Fibroblast of lung (primary cell): ENCODE data around the gene TRPC1. TPM values are rescaled to one million over a fixed set of nuclear protein-coding genes. Genes with fewer than 3 reads are reported as not detected.

Experiments
- DNase-seq, 2 donors: peaks; one replicate each; pipeline versions ENCODE4 v3.0.0 to v3.0.0-alpha.2; 2010; ENCODE audit warnings: low read depth in 2 of 2
- H2AFZ ChIP-seq: 2 replicates; pipeline ENCODE4 v1.5.1; 2012; ENCODE audit warnings: low read length, control low read depth, inconsistent platforms
- H3K27ac ChIP-seq: 2 replicates; pipeline ENCODE4 v1.5.1; 2011; ENCODE audit warnings: low read length, control low read depth; ENCODE audit not compliant: insufficient read depth
- H3K27me3 ChIP-seq: 2 replicates; pipeline ENCODE4 v1.5.1; 2011; ENCODE audit warnings: mild to moderate bottlenecking, low read length; ENCODE audit not compliant: control insufficient read depth, insufficient read depth
- H3K36me3 ChIP-seq: 2 replicates; pipeline ENCODE4 v1.5.1; 2011; ENCODE audit warnings: low read length; ENCODE audit not compliant: control insufficient read depth, insufficient read depth
- H3K4me1 ChIP-seq: 2 replicates; pipeline ENCODE4 v1.5.1; 2011; ENCODE audit warnings: low read length; ENCODE audit not compliant: control insufficient read depth, insufficient read depth; ENCODE audit errors: extremely low read depth
- H3K4me2 ChIP-seq: 2 replicates; pipeline ENCODE4 v1.5.1; 2011; ENCODE audit warnings: low read length, control low read depth; ENCODE audit not compliant: insufficient read depth; ENCODE audit errors: extremely low read depth
- H3K4me3 ChIP-seq, 4 experiments: fragments of 200-600 bp in 1 of 4; sonication (generic) in 1 of 4; replicated peaks in 1 of 4; 2 replicates each; pipeline ENCODE4 v1.5.1; 2011 to 2016; ENCODE audit warnings: low read length in 4 of 4, low read depth in 3 of 4, mild to moderate bottlenecking in 3 of 4, control low read depth in 2 of 4, inconsistent platforms in 1 of 4, mixed read lengths in 1 of 4; ENCODE audit not compliant: insufficient read depth in 1 of 4; ENCODE audit errors: control extremely low read depth in 1 of 4
- H3K79me2 ChIP-seq: 2 replicates; pipeline ENCODE4 v1.5.1; 2012; ENCODE audit warnings: mild to moderate bottlenecking, low read length, inconsistent platforms; ENCODE audit not compliant: control insufficient read depth, insufficient read depth
- H3K9ac ChIP-seq: 2 replicates; pipeline ENCODE4 v1.5.1; 2011; ENCODE audit warnings: mild to moderate bottlenecking, low read length, control low read depth; ENCODE audit not compliant: insufficient read depth
- H3K9me3 ChIP-seq: 2 replicates; pipeline ENCODE4 v1.5.1; 2012; ENCODE audit warnings: low read depth, low read length; ENCODE audit not compliant: control insufficient read depth, insufficient read depth
- H4K20me1 ChIP-seq: 2 replicates; pipeline ENCODE4 v1.5.1; 2011; ENCODE audit warnings: low read length; ENCODE audit not compliant: control insufficient read depth, insufficient read depth; ENCODE audit errors: extremely low read depth
- CTCF ChIP-seq, 2 donors: IDR thresholded peaks in 1 of 2; conservative IDR thresholded peaks in 1 of 2; 1 replicate in 1 of 2; 2 replicates in 1 of 2; pipeline ENCODE4 v1.5.1; 2011 to 2012; ENCODE audit warnings: low read length in 2 of 2, control low read depth in 1 of 2, inconsistent platforms in 1 of 2, low read depth in 1 of 2, mild to moderate bottlenecking in 1 of 2
- EZH2 ChIP-seq: IDR thresholded peaks from 2 replicates; pipeline ENCODE4 v1.5.1; 2012; ENCODE audit warnings: low read length, control low read depth, mild to moderate bottlenecking; ENCODE audit errors: missing control alignments
- polyA plus RNA-seq, 2 donors: library from polyadenylated mRNA; depleted of rRNA in 1 of 2; stranded (reverse) in 1 of 2; unstranded in 1 of 2; fragments of >200 nt; gene quantifications; 2 replicates each; pipeline ENCODE4 v1.2.1, GENCODE V29; 2011 to 2012; ENCODE audit warnings: missing spikeins in 1 of 2
- total RNA-seq: library from RNA; depleted of rRNA; stranded (reverse); fragments of >200 nt; gene quantifications from 2 replicates; pipeline ENCODE4 v1.2.1, GENCODE V29; 2014

Gene TRPC1
- total and polyA plus RNA-seq, 2 donors (not counting 1 experiment from before 2014, with no cell fraction given): 13.0 to 43.1 TPM

GRCh38 chr3:142732066-142732465, 8.2 kb downstream of the TRPC1 start:
- no peaks in the 10 kb centered on the region for H3K79me2 ChIP-seq
- DNase-seq: no peak
- H4K20me1 ChIP-seq: no peaks in the 10 kb centered on the region
- no peak overlapping the region for H3K4me2 ChIP-seq
- H3K27me3 ChIP-seq: no peaks in the 10 kb centered on the region
- H3K27ac ChIP-seq: no peak overlapping the region
- TF ChIP-seq EZH2 (no peak), CTCF (conservative IDR thresholded peaks at IDR 0.05 in 1 of 2, IDR thresholded peaks at IDR 0.05 in 1 of 2; ENCODE audit: low read depth in 1 of 2, low read length in 2 of 2) (no peak)
- H2AFZ ChIP-seq: no peak overlapping the region
- H3K4me1 ChIP-seq: no peaks in the 10 kb centered on the region
- H3K4me3 ChIP-seq: no peak overlapping the region
- no peaks in the 10 kb centered on the region for H3K9me3 ChIP-seq
- H3K9ac ChIP-seq: no peak overlapping the region
- H3K36me3 ChIP-seq: no peaks in the 10 kb centered on the region

GRCh38 chr3:142734834-142735233, 11.0 kb downstream of the TRPC1 start:
- H3K4me1 ChIP-seq: no peaks in the 10 kb centered on the region
- H3K79me2 ChIP-seq: no peaks in the 10 kb centered on the region
- no peak overlapping the region for H2AFZ ChIP-seq
- H3K4me2 ChIP-seq: no peak overlapping the region
- no peak for TF ChIP-seq EZH2
- no peak for TF ChIP-seq CTCF (conservative IDR thresholded peaks at IDR 0.05 in 1 of 2, IDR thresholded peaks at IDR 0.05 in 1 of 2; ENCODE audit: low read depth in 1 of 2, low read length in 2 of 2)
- no peak for DNase-seq
- H3K27ac ChIP-seq: no peak overlapping the region
- H3K27me3 ChIP-seq: no peaks in the 10 kb centered on the region
- H3K36me3 ChIP-seq: no peaks in the 10 kb centered on the region
- H3K9me3 ChIP-seq: no peaks in the 10 kb centered on the region
- no peak overlapping the region for H3K4me3 ChIP-seq
- H3K9ac ChIP-seq: no peak overlapping the region
- H4K20me1 ChIP-seq: no peaks in the 10 kb centered on the region

GRCh38 chr3:142735462-142735861, 11.6 kb downstream of the TRPC1 start:
- H4K20me1 ChIP-seq: no peaks in the 10 kb centered on the region
- H3K9me3 ChIP-seq: no peaks in the 10 kb centered on the region
- no peak overlapping the region for H3K9ac ChIP-seq
- no peak for DNase-seq
- no peaks in the 10 kb centered on the region for H3K4me1 ChIP-seq
- no peaks in the 10 kb centered on the region for H3K36me3 ChIP-seq
- no peak for TF ChIP-seq CTCF (conservative IDR thresholded peaks at IDR 0.05 in 1 of 2, IDR thresholded peaks at IDR 0.05 in 1 of 2; ENCODE audit: low read depth in 1 of 2, low read length in 2 of 2)
- TF ChIP-seq EZH2: no peak
- no peak overlapping the region for H2AFZ ChIP-seq
- no peak overlapping the region for H3K4me3 ChIP-seq
- H3K4me2 ChIP-seq: no peak overlapping the region
- no peaks in the 10 kb centered on the region for H3K27me3 ChIP-seq
- H3K27ac ChIP-seq: no peak overlapping the region
- H3K79me2 ChIP-seq: no peaks in the 10 kb centered on the region
